T-helper 22 cell (primary cell): ENCODE measurements around the gene NCOA7.
"Not testable (repeated sequence)": the region's sequence is repeated elsewhere in the genome, so short reads cannot be mapped to it uniquely, and the experiment has no call there.

Experiments used
- DNase-seq: peaks from one replicate; pipeline ENCODE4 v3.0.0-alpha.2; 2020; ENCODE audit warnings: low read depth

NCOA7 gene

GRCh38 chr6:125836466-125836865 is 45.7 kb downstream of the NCOA7 start:
- DNase-seq = no peak

GRCh38 chr6:125839471-125839870 is 48.7 kb downstream of the NCOA7 start:
- DNase-seq = no peak

- DNase-seq = no peak
These were observed 49.1 kb downstream of the NCOA7 start for GRCh38 chr6:125839879-125840278.

GRCh38 chr6:125841356-125842090 is 50.8 kb downstream of the NCOA7 start:
- DNase-seq = no peak

- DNase-seq = no peak
These were observed 51.4 kb downstream of the NCOA7 start for GRCh38 chr6:125842091-125842626.

- no peak for DNase-seq
These were observed 52.8 kb downstream of the NCOA7 start for GRCh38 chr6:125843593-125843992.

- DNase-seq = no peak
These were observed 54.2 kb downstream of the NCOA7 start for GRCh38 chr6:125844989-125845388.

GRCh38 chr6:125846292-125847024 is 55.7 kb downstream of the NCOA7 start:
- DNase-seq = no peak

GRCh38 chr6:125848286-125848685 is 57.5 kb downstream of the NCOA7 start:
- not testable (repeated sequence) for DNase-seq

- DNase-seq = no peak
These were observed 59.6 kb downstream of the NCOA7 start for GRCh38 chr6:125850361-125850760.

- no peak for DNase-seq
These were observed 61.8 kb downstream of the NCOA7 start for GRCh38 chr6:125852587-125852986.

- DNase-seq = no peak
These were observed 62.4 kb downstream of the NCOA7 start for GRCh38 chr6:125853168-125853567.

- no peak for DNase-seq
These were observed 63.0 kb downstream of the NCOA7 start for GRCh38 chr6:125853756-125854155.

- no peak for DNase-seq
These were observed 63.6 kb downstream of the NCOA7 start for GRCh38 chr6:125854355-125854754.

GRCh38 chr6:125855783-125856182 is 65.0 kb downstream of the NCOA7 start:
- DNase-seq = no peak

- DNase-seq = no peak
These were observed 67.1 kb downstream of the NCOA7 start for GRCh38 chr6:125857846-125858245.

GRCh38 chr6:125858427-125859320 is 67.9 kb downstream of the NCOA7 start:
- no peak for DNase-seq

GRCh38 chr6:125859727-125860126 is 69.0 kb downstream of the NCOA7 start:
- no peak for DNase-seq

GRCh38 chr6:125863023-125863422 is 72.3 kb downstream of the NCOA7 start:
- DNase-seq = no peak

- DNase-seq = no peak
These were observed 74.3 kb downstream of the NCOA7 start for GRCh38 chr6:125865015-125865414.

GRCh38 chr6:125866433-125866832 is 75.7 kb downstream of the NCOA7 start:
- no peak for DNase-seq

GRCh38 chr6:125867483-125867942 is 76.8 kb downstream of the NCOA7 start:
- DNase-seq = no peak
